Measurements from ENCODE around the gene CDC42EP5.

CDC42EP5 gene

GRCh38 chr19:54421169-54421516, 52.0 kb downstream of the CDC42EP5 start:
- H3K27ac ChIP-seq = no peak overlapping the region
- no peak for TF ChIP-seq CTCF (conservative IDR thresholded peaks at IDR 0.05)

DNA sequence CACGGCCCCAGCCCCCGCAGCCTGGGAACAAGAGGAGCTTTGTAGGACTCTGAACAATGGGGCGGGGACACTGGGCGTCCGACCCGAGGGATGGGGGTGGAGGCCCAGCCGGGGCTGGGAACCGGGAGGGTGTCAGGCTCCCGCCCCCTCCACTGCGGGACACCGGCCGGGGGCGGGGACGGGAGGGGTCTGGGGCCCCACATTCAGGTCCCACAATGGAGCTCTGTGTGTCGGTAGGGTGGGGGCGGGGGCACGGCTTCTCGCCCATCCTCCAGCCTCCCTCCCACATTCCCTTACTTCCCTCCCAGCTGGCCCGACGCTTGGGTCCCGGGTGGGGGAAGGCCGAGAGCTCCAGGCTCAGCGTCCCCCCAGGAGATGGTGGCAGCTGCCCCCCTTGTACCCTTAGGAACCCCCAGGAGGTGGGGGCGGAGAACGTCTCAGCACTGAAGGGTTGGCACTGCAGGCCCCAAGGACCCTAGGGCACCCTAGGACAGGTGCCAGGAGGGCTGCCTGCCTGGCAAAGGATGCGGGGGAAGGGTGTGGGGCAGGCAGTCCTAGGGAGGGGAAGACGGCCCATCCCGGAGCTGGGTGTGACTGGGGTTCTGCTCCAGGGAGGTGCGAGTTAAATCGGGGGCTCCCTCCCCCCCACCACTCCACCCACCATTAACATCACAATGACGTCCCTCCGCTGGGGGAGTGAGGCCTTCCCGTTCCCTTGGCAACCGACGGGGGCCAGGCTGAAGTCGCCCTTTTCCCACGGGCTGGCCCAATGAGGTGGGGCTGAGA, 52.5 kb downstream of the CDC42EP5 start:
- H3K27ac ChIP-seq = no peak overlapping the region

DNA sequence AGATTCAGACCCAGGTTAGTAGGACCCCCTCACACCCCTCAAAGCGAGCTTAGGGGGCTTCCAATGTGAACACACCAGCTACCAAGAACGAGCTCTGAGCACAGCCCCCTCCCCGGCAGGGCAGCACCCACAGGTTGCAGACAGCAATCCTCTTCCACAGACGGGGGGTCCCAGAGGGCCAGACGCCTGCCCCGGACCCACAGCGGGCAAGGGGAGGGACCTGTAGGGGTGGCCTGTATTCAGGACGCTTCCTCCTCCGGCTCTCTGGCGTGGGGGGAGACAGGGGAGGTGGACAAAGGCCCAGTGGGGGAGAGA, 53.1 kb downstream of the CDC42EP5 start:
- no peak overlapping the region for H3K27ac ChIP-seq
- no peak for TF ChIP-seq CTCF (conservative IDR thresholded peaks at IDR 0.05)

More for the DNA sequence above, 52.5 kb downstream of the CDC42EP5 start:
- TF ChIP-seq CTCF (conservative IDR thresholded peaks at IDR 0.05) = no peak

- TF ChIP-seq CTCF (conservative IDR thresholded peaks at IDR 0.05) = no peak
- no peak overlapping the region for H3K27ac ChIP-seq
These were observed 53.9 kb downstream of the CDC42EP5 start for GRCh38 chr19:54418930-54419800.

DNA sequence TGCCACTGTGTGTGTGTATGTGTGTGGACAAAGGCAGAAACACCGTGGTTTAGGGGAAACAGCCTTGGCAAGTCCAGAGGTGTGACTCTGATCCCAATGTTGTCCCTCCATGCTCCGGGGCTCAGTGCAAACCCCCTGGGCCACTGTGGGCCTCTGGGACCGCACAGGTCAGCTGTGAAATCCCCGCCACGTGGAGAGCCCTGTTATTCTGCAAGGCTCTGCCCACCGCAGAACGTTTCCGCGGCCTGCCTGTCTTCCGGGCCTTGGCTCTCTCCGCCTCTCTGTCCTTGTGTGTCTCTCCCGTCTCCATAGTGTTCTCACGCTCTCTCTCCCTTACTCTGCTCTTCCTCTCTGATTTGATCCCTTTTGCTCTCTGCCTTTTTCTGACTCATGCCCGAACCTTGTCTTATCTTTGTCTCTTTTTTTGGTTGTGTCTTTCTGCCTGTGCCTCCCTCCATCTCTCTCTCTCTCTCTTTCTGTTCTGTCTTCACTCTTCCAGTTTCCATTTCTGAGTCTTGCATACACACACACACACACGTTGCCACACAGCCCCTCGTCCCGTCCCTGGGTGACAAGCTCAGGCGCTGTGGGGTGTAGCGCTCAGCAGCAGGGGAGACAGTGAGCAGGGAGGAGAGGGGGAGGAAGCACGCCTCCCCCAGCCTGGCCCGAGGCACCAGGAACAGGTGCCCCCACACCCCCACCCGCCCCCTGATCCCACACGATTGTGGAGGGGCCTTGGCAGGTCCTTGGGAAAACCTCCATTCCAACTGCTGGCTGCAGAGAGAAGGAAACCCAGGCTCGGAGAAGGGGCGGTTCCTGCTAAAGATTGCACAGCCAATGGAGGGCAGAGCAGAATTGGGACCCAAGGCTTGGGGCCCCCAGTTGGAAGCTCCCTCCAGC, 54.8 kb downstream of the CDC42EP5 start:
- no peak for TF ChIP-seq CTCF (conservative IDR thresholded peaks at IDR 0.05)
- no peak overlapping the region for H3K27ac ChIP-seq

- no peak for TF ChIP-seq CTCF (conservative IDR thresholded peaks at IDR 0.05)
- no peak overlapping the region for H3K27ac ChIP-seq
These were observed 56.2 kb downstream of the CDC42EP5 start for GRCh38 chr19:54416695-54417491.
